ENCODE data around the gene GFRA1.
"Not testable (repeated sequence)": the region's sequence is repeated elsewhere in the genome, so short reads cannot be mapped to it uniquely, and the experiment has no call there.

GFRA1 gene

DNA sequence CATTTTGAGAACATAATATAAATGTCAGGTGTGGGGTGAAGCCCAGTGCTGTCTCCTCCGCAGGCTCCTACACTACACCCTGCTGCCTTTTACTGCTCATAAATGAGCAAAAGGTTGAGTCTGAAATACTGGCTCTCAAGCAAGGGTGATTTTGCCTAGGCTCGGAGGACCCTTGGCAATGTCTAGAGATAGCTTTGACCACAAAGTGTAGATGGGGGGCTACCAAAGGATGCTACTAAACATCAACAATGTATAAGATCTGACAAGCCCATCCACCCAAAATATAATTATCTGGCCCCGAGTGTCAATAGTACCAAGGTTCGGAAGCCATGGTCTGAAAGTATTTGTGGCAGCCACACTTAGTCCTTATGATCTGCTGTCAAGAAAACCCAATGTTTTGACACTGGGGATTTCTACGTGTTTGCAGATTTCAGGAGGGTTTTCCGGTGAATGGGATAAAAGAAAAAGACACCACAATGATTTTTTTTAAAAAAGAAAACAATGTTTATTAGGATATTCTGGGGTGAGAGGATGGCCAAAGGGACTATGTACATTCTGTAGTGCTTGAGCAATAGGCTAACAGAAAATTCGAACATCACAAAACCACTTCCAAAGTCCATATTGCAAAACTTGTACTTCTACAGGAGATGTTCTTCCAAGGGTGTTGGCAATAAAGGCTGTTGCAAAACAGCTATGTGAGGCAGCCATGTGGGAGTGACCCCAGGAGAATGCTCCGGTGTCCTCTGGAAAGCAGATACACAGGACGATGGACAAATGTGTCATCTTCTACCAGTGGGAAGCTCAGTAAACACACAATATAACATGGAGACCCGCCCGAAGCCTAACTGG is 216.3 kb downstream of the GFRA1 start:
- Histone ChIP-seq H2AFZ (no peak overlapping the region), H3K9me3 (ENCODE audit: control insufficient read depth, low read length) (no peaks in the 10 kb centered on the region), H3K27me3 (ENCODE audit: control insufficient read depth, insufficient read depth, low read length) (no peaks in the 10 kb centered on the region), H3K9ac (no peak overlapping the region), H3K36me3 (ENCODE audit: control insufficient read depth, insufficient read depth, low read length) (no peaks in the 10 kb centered on the region), H3K4me3 (ENCODE audit: low read depth, low read length) (no peak overlapping the region), H3K4me2 (ENCODE audit: low read length) (no peak overlapping the region), H3K27ac (no peak overlapping the region), H3K79me2 (no peaks in the 10 kb centered on the region), H3K4me1 (peaks cover 10% of the 10 kb centered on the region)
- TF ChIP-seq, protein P1, sequence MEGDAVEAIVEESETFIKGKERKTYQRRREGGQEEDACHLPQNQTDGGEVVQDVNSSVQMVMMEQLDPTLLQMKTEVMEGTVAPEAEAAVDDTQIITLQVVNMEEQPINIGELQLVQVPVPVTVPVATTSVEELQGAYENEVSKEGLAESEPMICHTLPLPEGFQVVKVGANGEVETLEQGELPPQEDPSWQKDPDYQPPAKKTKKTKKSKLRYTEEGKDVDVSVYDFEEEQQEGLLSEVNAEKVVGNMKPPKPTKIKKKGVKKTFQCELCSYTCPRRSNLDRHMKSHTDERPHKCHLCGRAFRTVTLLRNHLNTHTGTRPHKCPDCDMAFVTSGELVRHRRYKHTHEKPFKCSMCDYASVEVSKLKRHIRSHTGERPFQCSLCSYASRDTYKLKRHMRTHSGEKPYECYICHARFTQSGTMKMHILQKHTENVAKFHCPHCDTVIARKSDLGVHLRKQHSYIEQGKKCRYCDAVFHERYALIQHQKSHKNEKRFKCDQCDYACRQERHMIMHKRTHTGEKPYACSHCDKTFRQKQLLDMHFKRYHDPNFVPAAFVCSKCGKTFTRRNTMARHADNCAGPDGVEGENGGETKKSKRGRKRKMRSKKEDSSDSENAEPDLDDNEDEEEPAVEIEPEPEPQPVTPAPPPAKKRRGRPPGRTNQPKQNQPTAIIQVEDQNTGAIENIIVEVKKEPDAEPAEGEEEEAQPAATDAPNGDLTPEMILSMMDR (IDR thresholded peaks at IDR 0.05), result no peak

DNA sequence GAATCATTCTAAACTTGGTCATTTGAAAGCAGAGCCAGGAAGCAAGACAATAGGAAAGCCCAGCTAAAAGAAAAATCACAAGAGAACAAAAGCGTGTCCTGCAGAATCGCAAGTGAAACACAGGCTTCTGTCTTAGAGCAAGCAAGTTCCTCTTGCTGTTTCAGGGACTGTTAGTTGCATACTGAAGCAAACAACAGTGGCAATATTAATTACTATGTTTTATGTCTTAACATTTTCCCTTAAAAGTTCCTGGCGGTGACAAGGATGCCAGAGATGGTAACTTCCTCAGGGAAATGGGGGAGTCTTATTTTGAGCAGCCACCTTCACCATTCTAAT is 217.1 kb downstream of the GFRA1 start:
- Histone ChIP-seq H3K9ac (no peak overlapping the region), H3K27ac (no peak overlapping the region), H2AFZ (no peak overlapping the region), H3K36me3 (ENCODE audit: control insufficient read depth, insufficient read depth, low read length) (no peaks in the 10 kb centered on the region), H3K79me2 (no peaks in the 10 kb centered on the region), H3K4me2 (ENCODE audit: low read length) (no peak overlapping the region), H3K4me1 (peaks cover 5% of the 10 kb centered on the region), H3K4me3 (ENCODE audit: low read depth, low read length) (no peak overlapping the region), H3K9me3 (ENCODE audit: control insufficient read depth, low read length) (no peaks in the 10 kb centered on the region), H3K27me3 (ENCODE audit: control insufficient read depth, insufficient read depth, low read length) (no peaks in the 10 kb centered on the region)
- TF ChIP-seq, protein P1 (IDR thresholded peaks at IDR 0.05), result no peak

DNA sequence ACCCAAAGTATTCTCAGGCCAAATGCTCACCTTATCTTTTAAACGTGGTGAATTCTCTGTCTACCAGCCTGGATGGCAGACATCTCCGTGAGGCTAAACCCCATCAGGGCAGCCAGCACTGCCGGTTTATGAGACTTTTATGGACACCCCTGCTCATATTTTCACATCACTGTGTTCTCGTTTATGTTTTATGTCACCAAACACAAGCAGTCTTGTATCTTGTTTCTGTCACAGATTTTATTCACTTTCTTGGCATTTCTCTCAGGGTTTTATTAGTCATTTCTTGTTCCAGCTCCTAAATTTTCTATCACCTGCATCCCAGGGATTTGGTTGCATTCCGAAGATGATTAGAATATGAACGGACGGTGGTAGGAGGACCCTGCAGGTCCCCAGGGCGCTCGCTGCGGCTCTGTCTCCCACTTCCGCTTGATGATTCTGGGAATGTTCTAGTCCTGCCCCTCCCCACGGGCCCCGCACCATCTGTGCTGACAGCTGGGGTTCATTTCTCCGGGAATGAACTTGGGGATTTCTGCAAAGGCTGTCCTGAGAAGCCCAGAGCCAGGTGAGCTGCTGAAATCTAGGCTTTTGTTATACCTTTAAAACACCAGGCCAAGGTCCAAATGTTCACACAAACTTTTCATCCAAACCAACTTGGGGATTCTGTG is 217.6 kb downstream of the GFRA1 start:
- H3K9me3 ChIP-seq (ENCODE audit: control insufficient read depth, low read length), result no peaks in the 10 kb centered on the region
- no peak overlapping the region for H3K9ac ChIP-seq
- peaks cover under 1% of the 10 kb centered on the region for H3K4me1 ChIP-seq
- no peak overlapping the region for H3K27ac ChIP-seq
- H3K4me2 ChIP-seq (ENCODE audit: low read length), result no peak overlapping the region
- H2AFZ ChIP-seq, result no peak overlapping the region
- H3K36me3 ChIP-seq (ENCODE audit: control insufficient read depth, insufficient read depth, low read length), result no peaks in the 10 kb centered on the region
- H3K79me2 ChIP-seq, result no peaks in the 10 kb centered on the region
- no peaks in the 10 kb centered on the region for H3K27me3 ChIP-seq (ENCODE audit: control insufficient read depth, insufficient read depth, low read length)
- H3K4me3 ChIP-seq (ENCODE audit: low read depth, low read length), result no peak overlapping the region
- TF ChIP-seq, protein P1 (IDR thresholded peaks at IDR 0.05), result no peak

DNA sequence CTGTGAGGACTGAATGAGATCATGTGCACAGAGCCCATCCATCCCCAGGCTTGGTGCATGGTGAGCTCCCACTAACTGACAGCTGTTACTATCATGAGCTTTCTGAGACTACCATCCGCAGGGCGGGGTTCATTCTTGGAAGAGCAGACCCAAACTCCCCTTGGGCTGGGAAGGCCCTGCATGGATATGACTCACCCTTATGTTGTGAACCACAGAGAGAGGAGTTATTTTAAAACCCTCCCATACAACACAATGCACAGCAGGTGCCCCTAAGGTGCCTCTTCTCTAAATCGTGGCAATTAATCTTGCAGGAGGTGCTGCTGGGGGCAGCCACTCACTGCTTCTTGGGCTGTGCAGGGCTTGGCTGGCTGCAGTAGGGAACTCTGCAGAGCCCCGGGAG is 219.1 kb downstream of the GFRA1 start:
- H3K79me2 ChIP-seq, result no peaks in the 10 kb centered on the region
- no peak overlapping the region for H3K4me2 ChIP-seq (ENCODE audit: low read length)
- H3K27ac ChIP-seq, result no peak overlapping the region
- no peaks in the 10 kb centered on the region for H3K4me1 ChIP-seq
- TF ChIP-seq, protein P1 (IDR thresholded peaks at IDR 0.05), result no peak
- H3K9ac ChIP-seq, result no peak overlapping the region
- no peak overlapping the region for H2AFZ ChIP-seq
- no peaks in the 10 kb centered on the region for H3K36me3 ChIP-seq (ENCODE audit: control insufficient read depth, insufficient read depth, low read length)
- no peak overlapping the region for H3K4me3 ChIP-seq (ENCODE audit: low read depth, low read length)
- H3K9me3 ChIP-seq (ENCODE audit: control insufficient read depth, low read length), result no peaks in the 10 kb centered on the region
- no peaks in the 10 kb centered on the region for H3K27me3 ChIP-seq (ENCODE audit: control insufficient read depth, insufficient read depth, low read length)

DNA sequence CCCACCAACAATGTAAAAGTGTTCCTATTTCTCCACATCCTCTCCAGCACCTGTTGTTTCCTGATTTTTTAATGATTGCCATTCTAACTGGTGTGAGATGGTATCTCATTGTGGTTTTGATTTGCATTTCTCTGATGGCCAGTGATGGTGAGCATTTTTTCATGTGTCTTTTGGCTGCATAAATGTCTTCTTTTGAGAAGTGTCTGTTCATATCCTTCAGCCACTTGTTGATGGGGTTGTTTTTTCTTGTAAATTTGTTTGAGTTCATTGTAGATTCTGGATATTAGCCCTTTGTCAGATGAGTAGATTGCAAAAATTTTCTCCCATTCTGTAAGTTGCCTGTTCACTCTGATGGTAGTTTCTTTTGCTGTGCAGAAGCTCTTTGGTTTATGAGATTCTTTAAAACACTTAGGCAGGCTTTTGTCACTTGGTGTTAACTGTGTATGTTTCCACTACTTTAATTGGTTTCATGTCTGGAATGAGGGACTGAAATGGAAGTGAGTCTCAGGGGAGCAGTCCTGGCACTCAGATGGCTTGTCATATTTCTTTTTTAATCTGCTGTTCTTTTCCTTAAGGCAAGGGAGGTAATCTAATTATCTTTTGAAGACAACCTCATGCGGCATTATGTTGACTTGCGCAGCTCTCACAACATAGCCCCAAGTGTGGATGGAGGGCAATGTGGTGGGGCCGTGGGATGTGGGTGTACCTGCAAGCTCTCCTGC is 219.8 kb downstream of the GFRA1 start:
- H3K36me3 ChIP-seq (ENCODE audit: control insufficient read depth, insufficient read depth, low read length); H3K4me2 ChIP-seq (ENCODE audit: low read length); H3K4me3 ChIP-seq (ENCODE audit: low read depth, low read length); H2AFZ ChIP-seq; H3K79me2 ChIP-seq; H3K9me3 ChIP-seq (ENCODE audit: control insufficient read depth, low read length); H3K4me1 ChIP-seq; H3K9ac ChIP-seq; H3K27ac ChIP-seq; H3K27me3 ChIP-seq (ENCODE audit: control insufficient read depth, insufficient read depth, low read length): not testable (repeated sequence)

DNA sequence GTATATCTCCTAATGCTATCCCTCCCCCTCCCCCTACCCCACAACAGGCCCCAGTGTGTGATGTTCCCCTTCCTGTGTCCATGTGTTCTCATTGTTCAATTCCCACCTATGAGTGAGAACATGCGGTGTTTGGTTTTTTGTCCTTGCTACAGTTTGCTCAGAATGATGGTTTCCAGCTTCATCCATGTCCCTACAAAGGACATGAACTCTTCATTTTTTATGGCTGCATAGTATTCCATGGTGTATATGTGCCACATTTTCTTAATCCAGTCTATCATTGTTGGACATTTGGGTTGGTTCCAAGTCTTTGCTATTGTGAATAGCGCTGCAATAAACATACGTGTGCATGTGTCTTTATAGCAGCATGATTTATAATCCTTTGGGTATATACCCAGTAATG is 220.5 kb downstream of the GFRA1 start:
- H3K9ac ChIP-seq; H3K36me3 ChIP-seq (ENCODE audit: control insufficient read depth, insufficient read depth, low read length); H3K27ac ChIP-seq; H3K9me3 ChIP-seq (ENCODE audit: control insufficient read depth, low read length); H3K79me2 ChIP-seq; H3K4me2 ChIP-seq (ENCODE audit: low read length); H3K27me3 ChIP-seq (ENCODE audit: control insufficient read depth, insufficient read depth, low read length); H3K4me3 ChIP-seq (ENCODE audit: low read depth, low read length); H2AFZ ChIP-seq; H3K4me1 ChIP-seq: not testable (repeated sequence)
